ENCODE measurements around the gene NR2F1-AS1.
A peak's percentile ranks its signal among the peaks of the same experiment; 100 is the strongest.

NR2F1-AS1 gene

DNA sequence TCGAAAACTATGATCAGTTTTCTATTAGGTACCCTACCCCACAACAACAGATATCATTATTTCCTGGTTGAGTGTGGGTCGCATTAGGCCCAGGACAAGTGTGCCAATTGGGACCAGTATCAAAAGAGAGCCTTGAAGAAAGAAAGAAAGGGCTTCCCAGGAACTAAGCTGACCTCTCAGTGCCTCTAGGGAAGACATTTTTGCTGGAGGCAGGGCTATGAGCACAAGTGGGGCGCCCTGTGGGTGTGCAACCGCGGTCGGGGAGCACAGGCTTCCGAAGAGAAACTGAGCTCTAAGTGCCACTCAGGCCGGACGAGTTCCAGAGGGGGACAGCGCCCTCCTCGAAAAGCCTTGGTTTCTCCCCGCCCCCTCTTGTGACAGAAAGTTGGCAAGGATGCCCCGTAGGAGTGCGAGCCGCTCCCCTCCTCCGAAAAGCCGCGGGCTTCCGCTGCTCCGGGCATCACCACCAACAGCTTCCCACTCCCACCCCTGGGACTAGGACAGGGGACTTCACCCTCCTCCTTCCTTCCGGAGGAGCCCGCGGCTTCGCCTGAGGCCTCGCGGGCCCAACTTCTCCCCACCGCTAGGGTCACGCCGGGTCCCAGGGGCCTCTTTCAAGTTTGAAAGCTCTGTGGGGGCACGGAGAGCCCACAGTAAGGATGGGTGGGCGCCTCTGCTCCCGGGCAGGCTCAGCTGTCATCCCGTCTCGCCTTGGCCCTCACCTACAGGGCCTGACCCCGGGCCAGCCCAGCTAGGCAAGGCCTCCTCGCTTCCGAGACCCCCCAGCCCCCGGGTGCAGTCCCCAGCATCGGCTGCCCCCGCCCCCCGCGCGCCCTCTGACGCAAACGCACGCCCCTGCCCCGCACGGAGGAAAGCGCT is 2.0 kb downstream of the NR2F1-AS1 start:
- DNase-seq (ENCODE audit: low read depth), result no peak
- no peak overlapping the region for H3K4me3 ChIP-seq (ENCODE audit: low read depth, low read length)
- TF ChIP-seq, protein P1, sequence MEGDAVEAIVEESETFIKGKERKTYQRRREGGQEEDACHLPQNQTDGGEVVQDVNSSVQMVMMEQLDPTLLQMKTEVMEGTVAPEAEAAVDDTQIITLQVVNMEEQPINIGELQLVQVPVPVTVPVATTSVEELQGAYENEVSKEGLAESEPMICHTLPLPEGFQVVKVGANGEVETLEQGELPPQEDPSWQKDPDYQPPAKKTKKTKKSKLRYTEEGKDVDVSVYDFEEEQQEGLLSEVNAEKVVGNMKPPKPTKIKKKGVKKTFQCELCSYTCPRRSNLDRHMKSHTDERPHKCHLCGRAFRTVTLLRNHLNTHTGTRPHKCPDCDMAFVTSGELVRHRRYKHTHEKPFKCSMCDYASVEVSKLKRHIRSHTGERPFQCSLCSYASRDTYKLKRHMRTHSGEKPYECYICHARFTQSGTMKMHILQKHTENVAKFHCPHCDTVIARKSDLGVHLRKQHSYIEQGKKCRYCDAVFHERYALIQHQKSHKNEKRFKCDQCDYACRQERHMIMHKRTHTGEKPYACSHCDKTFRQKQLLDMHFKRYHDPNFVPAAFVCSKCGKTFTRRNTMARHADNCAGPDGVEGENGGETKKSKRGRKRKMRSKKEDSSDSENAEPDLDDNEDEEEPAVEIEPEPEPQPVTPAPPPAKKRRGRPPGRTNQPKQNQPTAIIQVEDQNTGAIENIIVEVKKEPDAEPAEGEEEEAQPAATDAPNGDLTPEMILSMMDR (IDR thresholded peaks at IDR 0.05; ENCODE audit: control insufficient read depth, extremely low read depth, insufficient read depth), result no peak

DNA sequence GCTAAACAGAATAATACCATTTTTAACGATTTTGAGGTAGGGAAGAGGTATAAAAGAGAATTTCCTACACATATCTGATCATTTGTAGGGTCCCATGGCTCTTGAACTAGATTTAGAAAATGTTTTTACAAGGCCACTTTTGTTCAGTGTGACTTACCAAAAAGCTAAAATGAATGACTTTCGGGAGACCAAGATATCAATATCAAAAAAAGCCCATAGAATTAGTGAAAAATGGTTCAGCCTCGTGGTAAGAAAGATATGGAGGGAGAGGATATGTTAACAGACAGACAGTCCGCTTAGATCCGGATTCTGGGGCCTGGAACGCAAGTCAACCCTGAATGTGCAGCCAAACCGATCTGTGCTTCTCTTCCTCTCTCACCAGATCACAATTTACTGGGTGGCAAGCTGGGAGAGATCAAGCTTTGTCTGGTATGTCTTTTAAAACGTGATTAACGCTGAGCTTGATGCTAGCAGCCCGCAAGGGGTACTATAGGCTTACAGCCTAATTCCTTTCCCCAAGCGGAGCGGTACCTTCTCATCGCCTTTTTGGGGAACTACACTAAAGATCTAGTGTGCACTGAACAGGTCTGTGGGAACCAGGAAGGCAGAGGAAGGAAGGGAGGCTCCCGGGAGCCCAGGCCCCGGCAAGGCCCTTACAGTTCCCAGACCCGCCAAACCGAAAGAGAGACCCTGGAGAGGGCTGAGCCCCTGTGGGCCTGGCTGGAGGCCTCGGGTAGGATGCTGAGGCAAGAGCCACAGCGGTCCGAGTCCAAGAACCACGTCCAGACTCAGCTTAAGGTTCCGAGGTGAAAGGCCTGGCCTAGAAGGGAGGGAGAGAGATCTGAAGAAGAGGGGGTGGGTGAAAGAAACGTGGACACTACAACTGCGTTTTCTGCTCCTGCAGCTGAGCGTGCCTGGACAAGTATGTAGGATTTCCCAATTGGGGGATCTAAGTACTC is 2.9 kb downstream of the NR2F1-AS1 start:
- DNase-seq (ENCODE audit: low read depth), result no peak

DNA sequence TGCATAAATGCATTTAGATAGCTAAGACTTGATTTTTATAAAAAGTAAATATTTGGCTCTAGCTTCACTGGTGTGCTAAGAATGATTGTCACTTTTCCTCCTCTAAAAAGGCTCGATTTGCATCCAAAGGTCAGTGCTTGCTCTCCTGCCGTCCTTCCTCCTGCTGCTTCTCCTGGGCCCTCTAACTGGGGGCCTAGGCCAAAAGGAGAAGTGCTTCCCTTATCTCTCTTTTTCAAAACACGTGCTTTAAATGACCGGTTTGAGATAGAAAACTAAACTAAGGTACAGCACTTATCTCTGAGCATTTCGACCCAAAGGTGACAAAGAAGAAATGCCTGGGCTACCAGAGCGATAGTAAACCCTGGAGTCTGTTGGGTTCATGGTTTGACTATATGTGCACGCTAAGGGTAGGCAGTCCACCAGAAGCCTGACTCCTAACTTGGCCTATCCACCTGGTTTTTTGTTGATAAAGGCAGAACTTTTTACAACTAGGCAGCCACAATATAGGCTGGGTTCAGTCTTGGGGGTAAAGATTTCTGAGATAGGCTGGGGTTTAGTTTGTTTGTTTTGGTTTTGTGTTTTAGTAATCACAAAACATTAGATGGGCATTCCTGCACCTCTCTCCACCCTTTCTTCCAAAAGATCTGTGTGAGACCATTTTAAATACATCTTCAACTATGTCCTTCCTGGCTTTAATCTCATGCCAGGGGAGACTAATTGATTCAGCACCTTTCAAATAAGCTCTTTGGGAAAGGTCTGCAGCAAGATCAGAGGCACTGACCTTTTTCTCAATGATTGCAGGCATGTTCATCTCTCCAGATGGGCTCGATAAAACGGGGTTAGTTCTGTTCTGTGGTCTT is 3.8 kb downstream of the NR2F1-AS1 start:
- no peak overlapping the region for H3K4me3 ChIP-seq (ENCODE audit: low read depth, low read length)
- TF ChIP-seq, protein P1 (IDR thresholded peaks at IDR 0.05; ENCODE audit: control insufficient read depth, extremely low read depth, insufficient read depth), result no peak
- DNase-seq (ENCODE audit: low read depth), result no peak

More for the DNA sequence above, 2.9 kb downstream of the NR2F1-AS1 start:
- no peak overlapping the region for H3K4me3 ChIP-seq (ENCODE audit: low read depth, low read length)
- TF ChIP-seq, protein P1 (IDR thresholded peaks at IDR 0.05; ENCODE audit: control insufficient read depth, extremely low read depth, insufficient read depth), result no peak

DNA sequence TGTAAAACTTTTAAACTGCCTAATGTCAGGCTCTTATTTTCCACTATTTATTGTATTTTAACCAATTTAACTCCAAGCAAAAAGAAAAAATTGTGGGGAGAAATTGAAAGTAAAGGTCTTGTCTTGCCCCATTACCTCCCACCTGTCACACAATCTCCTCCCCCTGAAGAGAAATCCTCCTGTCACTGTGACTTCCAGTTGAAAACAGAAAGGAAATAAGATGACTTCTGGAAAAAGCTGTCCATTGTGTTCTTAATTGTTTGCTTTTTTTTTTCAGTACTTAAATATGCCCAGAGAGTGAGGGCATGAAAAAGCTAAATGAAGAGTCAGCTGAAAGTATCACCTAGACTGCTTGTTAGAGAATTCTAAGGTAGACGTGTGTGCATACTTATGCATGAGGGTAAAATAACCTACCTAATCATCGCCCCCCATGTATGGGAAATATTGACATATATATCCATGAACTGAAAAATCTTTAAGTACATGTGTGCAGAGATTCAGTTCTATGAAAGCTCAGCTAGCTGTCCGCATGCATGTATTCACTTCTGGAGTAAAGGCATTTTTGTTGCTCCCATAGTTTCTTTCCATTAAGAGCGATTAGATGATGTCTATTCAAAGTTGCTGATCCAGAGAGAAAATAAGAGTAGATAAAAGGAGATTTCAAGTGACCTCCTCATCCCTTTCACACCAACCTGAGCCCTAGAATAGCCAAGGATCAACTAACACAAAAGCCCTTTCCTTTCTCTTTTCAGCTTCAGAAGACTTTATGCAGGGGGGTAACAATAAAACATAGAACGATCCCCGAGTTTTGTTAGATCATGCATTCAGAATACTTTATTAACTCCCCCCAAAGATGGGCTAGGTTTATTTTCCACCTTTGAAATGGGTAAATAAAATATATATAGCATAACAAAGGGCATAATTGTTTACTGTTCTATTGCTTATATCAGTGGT is 5.3 kb downstream of the NR2F1-AS1 start:
- TF ChIP-seq, protein P1 (IDR thresholded peaks at IDR 0.05; ENCODE audit: control insufficient read depth, extremely low read depth, insufficient read depth), result no peak
- H3K4me3 ChIP-seq (ENCODE audit: low read depth, low read length), result no peak overlapping the region
- DNase-seq (ENCODE audit: low read depth), result peak; percentile 52

DNA sequence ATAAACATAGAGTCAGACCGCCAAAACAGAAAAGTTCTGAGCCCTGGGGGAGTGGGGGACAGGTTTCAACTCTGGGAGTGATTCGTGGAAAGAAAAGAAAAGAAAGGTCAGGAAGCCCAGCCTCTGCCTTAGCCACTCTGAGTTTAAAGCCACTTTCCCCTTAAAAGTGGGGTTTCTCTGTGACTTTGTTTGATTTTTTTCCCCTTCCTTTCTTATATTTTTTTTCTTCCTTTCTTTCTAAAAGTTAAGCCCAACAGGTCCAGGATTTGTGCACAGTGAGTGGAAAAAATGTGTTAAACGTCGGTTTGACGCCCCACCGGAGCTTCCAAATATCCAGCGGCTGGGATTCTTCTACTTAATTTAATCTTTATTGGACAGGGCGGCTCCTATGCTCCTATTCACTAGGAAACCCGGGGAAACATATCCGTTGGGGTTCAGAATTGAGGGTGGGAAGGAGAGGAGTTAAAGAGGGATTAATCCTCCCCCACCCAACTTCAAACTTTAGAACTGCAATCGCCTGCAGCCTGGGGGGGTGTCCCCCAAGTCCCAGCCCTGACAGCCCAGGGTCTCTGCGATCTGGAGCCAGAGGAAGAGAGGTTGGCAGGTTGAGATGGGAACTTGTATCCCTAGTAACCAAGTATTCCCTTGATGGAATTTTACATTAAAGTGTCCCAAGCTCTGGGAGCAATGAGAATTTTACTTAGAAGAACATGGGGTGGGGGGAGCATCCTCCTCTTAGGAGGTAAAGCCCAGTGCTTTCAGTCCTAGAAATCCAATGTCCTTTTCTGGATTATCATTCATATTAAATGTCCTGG is 6.3 kb downstream of the NR2F1-AS1 start:
- TF ChIP-seq, protein P1 (IDR thresholded peaks at IDR 0.05; ENCODE audit: control insufficient read depth, extremely low read depth, insufficient read depth), result no peak
- no peak for DNase-seq (ENCODE audit: low read depth)
- no peak overlapping the region for H3K4me3 ChIP-seq (ENCODE audit: low read depth, low read length)
